GM21390 (cell line): ENCODE data around the gene RTN4R.

ENCODE experiments used
- ATAC-seq: cut with Tn5 transposase; IDR thresholded peaks from one replicate; pipeline ENCODE4 v1.9.1; 2021; ENCODE audit not compliant: unreplicated experiment

RTN4R gene

GRCh38 chr22:20243537-20244249 is 24.4 kb downstream of the RTN4R start:
- ATAC-seq: no peak

- ATAC-seq: no peak
These were observed 25.0 kb downstream of the RTN4R start for GRCh38 chr22:20243176-20243536.

- ATAC-seq: no peak
These were observed 25.5 kb downstream of the RTN4R start for GRCh38 chr22:20242393-20243175.

- ATAC-seq: no peak
These were observed 26.3 kb downstream of the RTN4R start for GRCh38 chr22:20241579-20242392.

GRCh38 chr22:20240900-20241299 is 27.2 kb downstream of the RTN4R start:
- ATAC-seq: no peak

GRCh38 chr22:20240447-20240764 is 27.7 kb downstream of the RTN4R start:
- no peak for ATAC-seq

- no peak for ATAC-seq
These were observed 28.3 kb downstream of the RTN4R start for GRCh38 chr22:20239676-20240446.

- ATAC-seq: no peak
These were observed 29.0 kb downstream of the RTN4R start for GRCh38 chr22:20238901-20239675.

GRCh38 chr22:20238536-20238900 is 29.6 kb downstream of the RTN4R start:
- no peak for ATAC-seq

GRCh38 chr22:20237480-20238440 is 30.4 kb downstream of the RTN4R start:
- no peak for ATAC-seq

- no peak for ATAC-seq
These were observed 31.9 kb downstream of the RTN4R start for GRCh38 chr22:20236052-20236717.

- no peak for ATAC-seq
These were observed 32.6 kb downstream of the RTN4R start for GRCh38 chr22:20235389-20235991.

GRCh38 chr22:20234760-20235388 is 33.2 kb downstream of the RTN4R start:
- no peak for ATAC-seq

GRCh38 chr22:20234314-20234682 is 33.8 kb downstream of the RTN4R start:
- no peak for ATAC-seq

GRCh38 chr22:20233351-20234313 is 34.5 kb downstream of the RTN4R start:
- no peak for ATAC-seq

- no peak for ATAC-seq
These were observed 35.3 kb downstream of the RTN4R start for GRCh38 chr22:20232781-20233180.

GRCh38 chr22:20232237-20232598 is 35.9 kb downstream of the RTN4R start:
- no peak for ATAC-seq
